NCI-H2081 treated with DMSO at 0.1 percent for 48 hours (cell line): ENCODE data around the gene JMJD1C.
A peak's percentile ranks its signal among the peaks of the same experiment; 100 is the strongest.
"Not testable (repeated sequence)": the region's sequence is repeated elsewhere in the genome, so short reads cannot be mapped to it uniquely, and the experiment has no call there.

Experiments
- DNase-seq: peaks from one replicate; lab custom pipeline; 2025; lab: John Stamatoyannopoulos, UW

JMJD1C gene

GRCh38 chr10:63392224-63392623, 73.6 kb downstream of the JMJD1C start:
- no peak for DNase-seq

DNA sequence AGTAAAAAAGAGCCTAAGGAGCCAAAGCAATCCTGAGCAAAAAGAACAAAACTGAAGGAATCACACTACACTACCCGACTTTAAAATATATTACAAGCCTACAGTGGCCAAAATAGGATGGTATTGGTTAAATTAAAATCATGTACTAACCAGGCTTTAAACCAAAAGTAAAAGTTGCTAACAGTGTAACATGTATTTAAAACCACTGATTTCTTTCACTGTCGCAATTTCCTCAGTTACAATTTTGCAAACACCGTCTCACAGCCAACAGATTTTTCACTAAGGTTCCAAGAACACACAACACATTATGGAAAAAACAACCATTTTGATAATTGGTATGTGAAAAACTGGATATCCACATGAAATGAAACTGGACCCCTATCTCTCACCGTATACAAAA, 74.0 kb downstream of the JMJD1C start:
- no peak for DNase-seq

DNA sequence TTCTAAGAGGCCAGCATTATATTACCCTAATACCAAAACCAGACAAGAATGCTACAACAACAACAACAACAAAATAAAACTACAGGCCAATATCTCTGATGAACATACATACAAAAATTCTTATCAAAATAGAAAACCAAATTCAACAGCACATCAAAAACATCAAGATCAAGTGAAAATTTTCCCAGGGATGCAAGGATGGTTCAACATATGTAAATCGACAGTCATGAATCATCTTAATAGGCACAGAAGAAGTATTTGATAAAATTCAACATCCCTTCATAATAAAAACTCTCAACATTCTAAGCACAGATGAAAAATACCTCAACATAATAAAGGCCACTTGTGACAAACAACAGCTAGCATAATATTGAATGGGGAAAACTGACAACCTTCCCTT, 75.3 kb downstream of the JMJD1C start:
- no peak for DNase-seq

GRCh38 chr10:63388421-63389031, 77.3 kb downstream of the JMJD1C start:
- DNase-seq: peak; percentile 4

GRCh38 chr10:63385254-63385653, 80.5 kb downstream of the JMJD1C start:
- DNase-seq: no peak

- DNase-seq: no peak
These were observed 81.1 kb downstream of the JMJD1C start for GRCh38 chr10:63384675-63385074.

DNA sequence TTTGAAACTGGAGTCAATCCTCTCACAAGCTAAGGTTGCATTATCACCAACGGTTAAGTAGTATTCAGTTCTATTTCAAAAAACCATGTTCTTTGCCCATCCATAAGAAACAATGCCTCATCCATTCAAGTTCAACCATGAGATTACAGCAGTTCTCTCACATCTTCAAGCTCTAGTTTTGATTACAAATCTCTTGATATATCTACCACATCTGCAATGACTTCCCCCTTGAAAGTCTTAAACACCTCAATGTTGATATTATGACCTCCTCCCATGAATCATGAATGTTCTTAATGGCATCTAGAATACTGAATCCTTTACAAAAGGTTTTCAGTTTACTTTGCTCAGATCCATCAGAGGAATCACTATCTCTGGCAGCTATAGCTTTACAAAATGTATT, 81.8 kb downstream of the JMJD1C start:
- DNase-seq: no peak

- DNase-seq: no peak
These were observed 82.6 kb downstream of the JMJD1C start for GRCh38 chr10:63383141-63383540.

GRCh38 chr10:63382066-63382465, 83.7 kb downstream of the JMJD1C start:
- DNase-seq: no peak

GRCh38 chr10:63377305-63377661, 88.5 kb downstream of the JMJD1C start:
- not testable (repeated sequence) for DNase-seq

GRCh38 chr10:63376560-63377304, 89.0 kb downstream of the JMJD1C start:
- no peak for DNase-seq

- DNase-seq: no peak
These were observed 89.9 kb downstream of the JMJD1C start for GRCh38 chr10:63375859-63376258.

- no peak for DNase-seq
These were observed 90.3 kb downstream of the JMJD1C start for GRCh38 chr10:63375458-63375857.

DNA sequence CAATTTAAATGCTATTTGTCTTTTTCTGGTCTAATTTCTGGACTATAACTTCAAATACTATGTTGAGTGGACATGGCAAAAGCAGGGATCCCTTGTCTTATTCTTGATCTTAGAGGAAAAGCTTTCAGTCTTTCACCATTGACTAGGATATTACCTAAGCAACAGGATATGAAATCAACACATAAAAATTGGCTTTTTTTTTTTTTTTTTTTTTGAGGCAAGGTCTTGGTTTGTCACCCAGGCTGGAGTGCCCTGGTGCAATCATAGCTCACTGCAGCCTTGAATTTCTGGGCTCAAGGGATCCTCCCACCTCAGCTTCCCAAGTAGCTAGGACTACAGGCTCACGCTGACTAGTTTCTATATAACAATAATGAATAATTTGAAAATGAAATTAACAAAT, 90.8 kb downstream of the JMJD1C start:
- no peak for DNase-seq

GRCh38 chr10:63373176-63373575, 92.6 kb downstream of the JMJD1C start:
- DNase-seq: no peak

DNA sequence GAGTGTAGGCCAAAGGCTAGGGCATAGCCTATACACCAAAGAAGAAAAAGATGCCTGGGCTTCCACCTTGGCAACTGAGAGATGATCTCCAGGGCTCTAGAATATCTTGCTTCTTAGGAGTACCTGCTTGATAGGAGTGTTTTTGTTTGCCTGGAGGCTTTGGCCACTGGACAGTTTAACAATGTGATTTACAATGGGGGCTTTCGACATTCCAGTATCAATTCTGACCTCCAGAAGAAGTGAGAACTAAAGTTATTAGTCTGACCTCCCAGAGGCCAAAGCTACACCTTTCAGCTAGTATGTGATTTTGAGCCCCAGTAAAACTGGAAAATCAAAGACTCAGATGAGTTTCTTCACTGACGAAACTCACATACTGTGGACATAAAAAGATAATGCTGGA, 96.1 kb downstream of the JMJD1C start:
- no peak for DNase-seq

GRCh38 chr10:63368365-63368764, 97.4 kb downstream of the JMJD1C start:
- no peak for DNase-seq

GRCh38 chr10:63366933-63367332, 98.8 kb downstream of the JMJD1C start:
- DNase-seq: no peak

GRCh38 chr10:63365976-63366765, 99.6 kb downstream of the JMJD1C start:
- DNase-seq: no peak

GRCh38 chr10:63364918-63365317, 100.9 kb downstream of the JMJD1C start:
- DNase-seq: no peak

GRCh38 chr10:63363951-63364350, 101.8 kb downstream of the JMJD1C start:
- no peak for DNase-seq

DNA sequence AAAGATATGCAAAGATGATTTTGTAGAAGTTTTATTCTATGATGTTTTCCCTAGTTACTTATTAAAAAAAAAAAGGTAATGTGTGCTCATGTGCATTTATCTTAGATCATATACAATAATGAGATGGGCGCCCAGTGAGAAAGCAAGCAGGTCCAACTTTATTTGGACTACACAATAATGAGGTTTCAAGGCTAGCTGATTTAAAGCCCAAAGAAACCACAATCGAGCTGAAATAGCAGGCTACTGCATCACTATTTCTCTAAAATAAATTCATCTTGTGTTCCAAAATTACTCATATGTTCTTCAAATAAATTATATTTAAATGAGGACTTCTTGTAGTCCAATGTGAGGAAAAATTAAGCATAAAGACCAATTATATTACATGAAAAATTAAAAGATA, 110.1 kb downstream of the JMJD1C start:
- DNase-seq: no peak

DNA sequence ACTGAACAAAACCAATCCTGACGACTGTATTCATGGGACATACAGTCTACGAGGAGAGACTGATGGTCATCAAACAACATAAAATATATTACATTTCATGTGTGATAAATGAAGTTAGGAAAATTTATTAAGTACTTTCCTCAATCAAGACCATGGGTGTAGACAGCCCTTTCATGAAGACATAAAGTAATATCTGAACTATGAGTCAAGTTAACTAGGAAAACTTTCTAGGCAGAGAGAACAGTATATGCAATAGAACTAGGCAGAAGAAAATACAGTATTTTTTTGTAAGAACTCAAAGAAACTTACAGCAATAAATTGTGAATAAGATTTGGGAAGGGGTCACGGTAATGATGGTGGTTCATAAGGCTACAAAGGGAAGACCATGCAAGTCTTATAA, 112.8 kb downstream of the JMJD1C start:
- no peak for DNase-seq
